Kidney epithelial cell (primary cell): Measurements from ENCODE around the gene LCAT. TPM values are rescaled to one million over a fixed set of nuclear protein-coding genes. Genes with fewer than 3 reads are reported as not detected.

Experiments used
- DNase-seq: peaks from one replicate; pipeline ENCODE4 v3.0.0-alpha.2; 2010; ENCODE audit warnings: low read depth
- H3K27me3 ChIP-seq: 2 replicates; pipeline ENCODE4 v1.6.0; 2011; ENCODE audit warnings: low read length; ENCODE audit not compliant: control insufficient read depth, insufficient read depth
- H3K36me3 ChIP-seq: 2 replicates; pipeline ENCODE4 v1.5.1; 2011; ENCODE audit warnings: low read length; ENCODE audit not compliant: control insufficient read depth, insufficient read depth
- H3K4me3 ChIP-seq: 2 replicates; pipeline ENCODE4 v1.5.1; 2011; ENCODE audit warnings: low read depth, mild to moderate bottlenecking, control low read depth, low read length
- total RNA-seq: library from RNA; depleted of rRNA; stranded (reverse); fragments of >200 nt; gene quantifications from 2 replicates; pipeline ENCODE4 v1.2.3, GENCODE V29; 2015
- TF ChIP-seq, protein P1 (sequence below): IDR thresholded peaks from 2 replicates; pipeline ENCODE4 v1.5.1; 2011; ENCODE audit warnings: mild to moderate bottlenecking, moderate library complexity, low read length, control low read depth, inconsistent platforms; ENCODE audit not compliant: insufficient read depth, poor library complexity, severe bottlenecking

The LCAT gene
- total RNA-seq, 1 donor from 2014 or later, result 3.7 TPM

DNA sequence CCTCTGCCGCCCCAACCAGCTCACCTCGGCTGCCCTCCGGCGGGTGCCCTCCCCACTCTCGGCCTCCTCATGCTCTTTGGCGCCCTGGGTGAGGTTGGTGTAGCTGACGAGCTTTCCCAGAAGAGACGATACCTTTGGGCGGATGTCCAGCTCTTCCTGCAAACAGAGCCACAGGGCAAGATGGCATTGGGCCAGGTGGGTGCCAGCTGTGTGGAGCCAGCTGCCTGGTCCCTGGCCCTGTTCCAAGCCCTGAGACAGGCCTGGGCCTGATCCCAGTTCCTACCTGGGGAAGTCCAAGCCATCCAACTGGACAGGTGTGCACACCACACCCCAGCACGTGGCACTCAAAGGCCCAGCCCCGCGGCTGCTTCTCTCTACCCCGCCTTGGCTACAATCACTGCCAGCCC lies 17.6 kb upstream of the LCAT start:
- no peaks in the 10 kb centered on the region for H3K36me3 ChIP-seq

DNA sequence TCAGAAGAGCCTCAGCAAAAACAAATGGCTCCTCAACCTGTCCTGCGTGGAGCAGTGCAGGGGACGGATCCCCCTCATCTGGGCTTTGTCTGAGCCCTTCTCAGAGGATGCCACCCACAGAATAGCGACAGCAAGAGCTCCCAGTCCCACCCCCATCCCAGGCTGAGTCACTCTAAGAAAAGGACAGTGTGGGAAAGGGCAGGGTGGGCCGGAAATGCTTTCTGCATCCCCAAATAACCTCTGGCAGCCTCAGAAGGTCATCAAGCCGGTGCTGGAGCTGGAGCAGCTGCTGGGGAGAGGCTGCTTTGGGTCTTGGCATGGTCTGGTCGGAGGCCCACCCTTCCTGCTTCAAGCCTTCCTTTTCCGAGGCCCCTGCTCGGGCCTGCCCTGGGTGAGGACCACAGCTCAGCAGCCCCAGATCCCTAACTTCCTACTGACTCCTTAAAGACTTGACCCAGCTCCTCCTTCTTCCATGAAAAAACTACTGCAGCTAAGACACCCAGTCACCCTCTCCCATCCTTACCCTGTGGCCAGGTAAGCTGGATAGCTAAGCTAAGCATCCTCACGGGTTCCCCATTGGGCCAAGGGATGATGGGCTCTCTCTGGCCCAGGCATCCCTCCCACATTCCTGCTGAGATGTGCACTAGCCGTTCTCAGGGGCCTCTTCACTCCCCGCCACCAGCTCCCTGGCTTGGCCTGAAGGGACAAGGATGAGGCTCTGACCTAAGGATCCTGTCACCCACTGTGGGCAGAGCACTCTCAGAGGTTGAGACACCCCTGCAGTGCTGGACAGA lies 15.8 kb upstream of the LCAT start:
- H3K36me3 ChIP-seq, result peaks cover under 1% of the 10 kb centered on the region
- H3K4me3 ChIP-seq, result no peak overlapping the region
- H3K27me3 ChIP-seq, result no peaks in the 10 kb centered on the region
- no peak for DNase-seq
- TF ChIP-seq, protein P1, sequence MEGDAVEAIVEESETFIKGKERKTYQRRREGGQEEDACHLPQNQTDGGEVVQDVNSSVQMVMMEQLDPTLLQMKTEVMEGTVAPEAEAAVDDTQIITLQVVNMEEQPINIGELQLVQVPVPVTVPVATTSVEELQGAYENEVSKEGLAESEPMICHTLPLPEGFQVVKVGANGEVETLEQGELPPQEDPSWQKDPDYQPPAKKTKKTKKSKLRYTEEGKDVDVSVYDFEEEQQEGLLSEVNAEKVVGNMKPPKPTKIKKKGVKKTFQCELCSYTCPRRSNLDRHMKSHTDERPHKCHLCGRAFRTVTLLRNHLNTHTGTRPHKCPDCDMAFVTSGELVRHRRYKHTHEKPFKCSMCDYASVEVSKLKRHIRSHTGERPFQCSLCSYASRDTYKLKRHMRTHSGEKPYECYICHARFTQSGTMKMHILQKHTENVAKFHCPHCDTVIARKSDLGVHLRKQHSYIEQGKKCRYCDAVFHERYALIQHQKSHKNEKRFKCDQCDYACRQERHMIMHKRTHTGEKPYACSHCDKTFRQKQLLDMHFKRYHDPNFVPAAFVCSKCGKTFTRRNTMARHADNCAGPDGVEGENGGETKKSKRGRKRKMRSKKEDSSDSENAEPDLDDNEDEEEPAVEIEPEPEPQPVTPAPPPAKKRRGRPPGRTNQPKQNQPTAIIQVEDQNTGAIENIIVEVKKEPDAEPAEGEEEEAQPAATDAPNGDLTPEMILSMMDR, result no peak

More for the DNA sequence above, 17.6 kb upstream of the LCAT start:
- H3K4me3 ChIP-seq, result no peak overlapping the region
- TF ChIP-seq, protein P1, result no peak
- DNase-seq, result no peak
- H3K27me3 ChIP-seq, result no peaks in the 10 kb centered on the region

DNA sequence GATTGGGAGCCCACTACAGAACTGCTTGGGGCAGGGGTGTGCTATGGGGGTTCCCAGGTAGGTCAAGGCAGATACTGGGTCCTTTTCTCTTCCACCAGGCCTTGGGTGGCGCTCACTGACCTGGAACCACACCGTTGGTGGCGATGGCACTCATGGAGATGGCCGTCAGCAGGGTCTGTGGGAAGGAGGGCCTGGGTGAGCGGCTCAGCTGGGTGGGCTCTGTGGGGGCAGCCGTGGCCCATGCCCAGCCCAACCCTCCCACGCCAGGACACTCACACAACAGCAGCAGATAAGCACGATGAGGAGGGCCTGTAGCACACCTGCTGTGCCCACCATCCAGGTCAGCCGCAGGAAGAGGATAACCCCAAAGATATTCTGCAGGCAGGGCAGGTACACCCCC lies 13.7 kb upstream of the LCAT start:
- Histone ChIP-seq H3K4me3 (no peak overlapping the region), H3K27me3 (no peaks in the 10 kb centered on the region), H3K36me3 (peaks cover 1% of the 10 kb centered on the region)
- no peak for DNase-seq
- TF ChIP-seq, protein P1, result no peak

DNA sequence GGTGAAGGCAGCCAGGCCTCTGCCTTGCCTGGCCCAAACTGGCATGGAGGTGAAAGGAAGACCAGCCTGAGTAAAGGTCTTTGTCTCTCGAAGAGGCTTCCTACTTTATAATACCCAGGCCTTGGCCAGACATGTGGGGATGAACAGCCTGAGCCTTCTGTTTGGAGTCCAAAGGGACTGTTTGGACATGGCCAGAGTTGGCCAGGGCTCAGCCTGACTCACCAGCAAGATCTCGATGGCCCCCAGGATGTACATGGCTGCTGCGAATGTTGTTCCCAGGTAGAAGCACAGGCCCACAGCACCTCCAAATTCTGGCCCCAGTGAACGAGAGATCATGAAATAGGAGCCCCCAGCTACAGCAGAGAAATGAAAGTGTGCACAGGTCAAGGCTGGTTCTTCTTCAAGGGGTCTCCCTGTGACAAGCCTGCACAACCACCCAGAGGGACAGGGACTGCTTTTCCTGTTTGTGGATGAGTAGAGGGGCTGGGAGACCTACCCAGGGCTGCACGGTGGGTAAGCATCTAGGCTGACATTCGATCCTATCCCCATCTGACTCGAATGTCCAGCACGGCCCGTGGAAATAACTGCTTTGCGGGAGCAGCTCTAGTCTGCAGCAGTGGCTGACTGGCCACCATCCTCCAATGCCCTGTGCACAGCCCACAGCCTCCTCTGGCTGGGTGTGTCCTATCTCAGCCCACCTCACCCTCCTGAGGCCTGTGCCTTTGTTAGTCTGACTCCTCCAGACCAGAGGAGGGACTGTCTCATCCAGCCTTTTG lies 10.7 kb upstream of the LCAT start:
- TF ChIP-seq, protein P1, result no peak
- peaks cover 2% of the 10 kb centered on the region for H3K36me3 ChIP-seq
- H3K4me3 ChIP-seq, result no peak overlapping the region
- DNase-seq, result no peak
- H3K27me3 ChIP-seq, result no peaks in the 10 kb centered on the region

DNA sequence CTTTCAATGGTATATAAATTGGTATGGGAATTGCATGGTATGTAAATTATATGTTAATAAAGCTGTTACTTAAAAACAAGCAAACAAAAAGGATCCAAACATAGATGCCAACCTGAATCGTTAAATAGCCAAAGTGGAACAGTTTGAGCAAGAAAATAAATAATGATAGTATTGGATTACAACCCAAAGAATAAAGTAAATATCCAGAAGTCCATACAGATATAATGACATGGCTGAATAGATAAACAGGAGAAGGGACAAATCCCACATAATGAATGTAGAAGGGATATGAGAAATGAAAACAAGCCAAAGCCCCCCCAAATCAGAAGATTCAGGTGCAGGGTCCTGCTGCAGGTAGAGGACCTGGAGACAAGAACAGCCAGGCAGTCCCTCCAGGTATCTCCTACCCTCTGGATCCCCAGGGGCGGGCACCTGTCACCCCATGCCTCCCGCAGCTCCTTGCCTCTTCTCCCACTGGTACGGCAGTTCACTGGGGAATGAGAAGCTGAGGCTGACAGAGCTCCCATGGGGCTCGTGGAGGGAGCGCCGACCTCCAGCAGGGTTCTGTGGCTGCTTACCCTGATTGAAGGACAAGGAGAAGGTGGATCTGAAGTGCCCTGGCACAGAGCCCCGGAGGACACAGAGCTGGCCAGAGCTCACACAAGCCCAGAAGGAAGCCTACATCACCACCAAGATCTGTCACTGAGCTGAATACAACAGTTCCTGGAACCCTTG lies 9.9 kb upstream of the LCAT start:
- TF ChIP-seq, protein P1, result no peak
- DNase-seq, result no peak
- no peaks in the 10 kb centered on the region for H3K27me3 ChIP-seq
- H3K36me3 ChIP-seq, result peaks cover 2% of the 10 kb centered on the region
- no peak overlapping the region for H3K4me3 ChIP-seq
